ENCODE data around the gene PPFIA4. TPM values are rescaled to one million over a fixed set of nuclear protein-coding genes. Genes with fewer than 3 reads are reported as not detected.

Gene PPFIA4
- polyA plus RNA-seq, 1 donor from 2014 or later = not detected

DNA sequence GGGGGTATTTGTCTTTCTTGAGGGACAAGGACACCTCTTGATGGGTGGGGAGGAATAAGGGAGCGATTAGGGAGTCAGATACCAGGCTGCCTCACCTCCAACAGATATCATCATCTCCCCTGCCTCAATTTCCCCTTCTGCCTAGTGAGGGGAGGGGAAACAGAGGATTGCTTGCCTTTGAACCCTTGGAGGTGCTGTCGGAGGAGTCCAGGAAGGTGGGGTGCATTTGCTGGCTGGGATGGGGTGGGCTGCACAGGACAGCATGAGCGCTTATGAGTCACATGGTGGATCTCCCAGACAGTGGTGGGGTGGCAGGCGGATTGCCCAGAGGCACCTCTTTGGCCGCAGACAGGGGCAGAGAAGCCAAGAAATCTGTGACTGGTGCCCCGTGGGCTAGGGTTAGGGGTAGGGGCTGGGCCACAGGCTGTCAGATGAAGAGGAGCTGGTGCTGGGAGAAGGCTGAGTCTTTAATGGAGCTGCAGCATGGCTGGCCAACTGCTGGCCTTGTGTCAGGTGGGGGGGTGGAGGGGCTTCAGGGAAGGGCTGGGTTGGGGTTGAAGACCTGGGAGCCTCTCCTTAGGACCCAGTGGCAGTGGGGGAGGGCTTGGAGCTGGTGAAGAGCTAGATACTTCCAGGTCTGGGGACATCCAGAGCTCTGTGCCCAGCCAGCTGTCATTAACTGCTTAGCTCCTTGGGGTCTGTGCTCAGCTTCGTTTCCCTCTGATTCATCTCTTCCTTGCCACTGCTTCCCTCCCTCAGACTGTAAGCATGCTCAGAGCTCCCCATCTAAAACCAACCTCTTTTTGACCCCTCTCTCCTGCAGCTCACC, 94.2 kb downstream of the PPFIA4 start:
- Mint-ChIP-seq H3K9me3 (peaks cover 0 to 5% (median 0%) of the 10 kb centered on the region in 3 donors), H3K27ac (no peak overlapping the region), H3K4me3 (no peak overlapping the region), H3K4me1 (no peaks in the 10 kb centered on the region), H3K27me3 (peaks cover 54% of the 10 kb centered on the region), H3K36me3 (no peaks in the 10 kb centered on the region)

DNA sequence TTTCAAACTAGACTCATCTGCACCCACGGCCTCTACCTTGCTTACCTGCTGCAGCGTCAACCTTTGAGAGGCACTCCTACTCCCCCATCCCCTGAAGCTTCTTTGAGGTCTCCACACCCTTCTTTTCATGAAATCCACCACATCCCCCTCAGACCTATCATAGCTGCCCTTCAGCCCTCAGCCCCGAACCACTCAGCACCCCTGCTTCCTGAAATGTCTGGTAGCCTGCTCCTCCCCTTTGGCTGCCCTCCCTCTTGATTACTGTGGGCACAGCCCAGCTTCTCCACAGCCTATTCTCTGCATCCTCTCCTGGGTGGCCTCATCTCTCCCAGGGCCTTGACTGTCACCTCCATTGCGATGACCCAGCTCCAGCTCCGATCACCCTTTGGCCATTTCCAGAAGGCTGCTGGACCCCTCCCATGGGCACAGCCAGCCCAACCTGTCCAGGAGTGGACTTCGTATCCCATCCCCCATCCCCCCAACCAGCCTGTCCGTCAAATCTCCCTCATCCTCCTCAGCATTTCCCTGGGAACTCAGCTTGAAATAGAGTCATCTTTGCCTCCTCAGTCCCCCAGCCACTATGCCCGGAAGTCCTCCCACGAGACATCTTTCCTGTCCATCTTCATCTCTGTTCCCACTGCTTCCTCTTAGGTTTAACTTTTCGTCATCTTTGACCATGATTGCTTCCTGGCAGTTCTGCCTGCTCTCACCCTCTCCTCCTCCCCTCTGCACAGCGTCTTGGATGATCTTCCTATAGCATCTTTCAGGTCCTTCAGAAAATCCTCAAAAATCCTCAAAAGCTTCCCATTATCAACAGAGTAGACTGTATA, 95.1 kb downstream of the PPFIA4 start:
- Mint-ChIP-seq H3K9me3 (peaks cover 0 to 5% (median 0%) of the 10 kb centered on the region in 3 donors), H3K4me1 (peaks cover 0 to 2% (median 0%) of the 10 kb centered on the region in 3 donors), H3K27ac (no peak overlapping the region), H3K36me3 (no peaks in the 10 kb centered on the region), H3K4me3 (no peak overlapping the region), H3K27me3 (peaks cover 58% of the 10 kb centered on the region)

DNA sequence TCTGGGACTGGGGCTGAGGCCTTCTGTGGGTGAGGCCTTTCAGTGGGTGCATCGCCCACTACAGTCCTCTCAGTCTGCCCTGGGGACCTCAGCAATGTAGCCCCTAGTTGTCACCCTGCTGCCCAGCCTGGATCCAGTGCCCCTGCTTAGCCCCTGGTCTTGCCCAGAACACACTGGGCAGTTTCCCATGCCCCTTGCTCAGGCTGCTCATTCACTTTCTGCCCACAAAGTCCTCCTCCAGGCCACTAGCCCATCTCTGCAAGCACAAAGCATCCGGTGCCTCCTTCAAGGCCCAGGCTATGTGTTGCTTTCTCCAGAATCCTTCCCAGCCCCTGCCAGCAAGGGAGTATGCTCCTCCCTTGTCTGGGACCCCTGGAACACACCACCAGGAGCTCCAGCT, 95.9 kb downstream of the PPFIA4 start:
- H3K36me3 Mint-ChIP-seq = no peaks in the 10 kb centered on the region
- H3K4me3 Mint-ChIP-seq = no peak overlapping the region
- H3K27me3 Mint-ChIP-seq = peaks cover 60% of the 10 kb centered on the region
- peaks cover 0 to 5% (median 0%) of the 10 kb centered on the region in 3 donors for H3K9me3 Mint-ChIP-seq
- peaks cover 0 to 3% (median 3%) of the 10 kb centered on the region in 3 donors for H3K4me1 Mint-ChIP-seq
- no peak overlapping the region for H3K27ac Mint-ChIP-seq

DNA sequence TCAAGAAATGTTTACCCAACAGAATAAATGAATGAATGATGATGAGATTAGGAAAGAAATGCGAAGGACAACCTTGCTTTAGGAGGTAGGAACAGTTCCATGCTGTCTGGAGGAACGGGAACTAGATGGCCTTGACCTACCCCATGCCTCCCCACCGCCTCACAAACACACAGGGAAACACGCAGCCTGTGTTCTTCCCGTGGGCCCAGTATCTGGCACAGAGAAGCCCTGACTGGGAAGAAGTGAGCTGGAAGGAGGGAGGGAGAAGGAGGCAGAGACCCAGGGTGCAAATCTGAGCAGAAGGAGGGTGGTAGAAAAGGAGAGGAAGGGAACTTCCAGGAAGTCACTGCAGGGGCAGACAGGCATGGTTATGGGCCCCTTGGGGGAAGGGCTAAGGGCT, 97.7 kb downstream of the PPFIA4 start:
- H3K27ac Mint-ChIP-seq = no peak overlapping the region
- peaks cover 0 to 5% (median 0%) of the 10 kb centered on the region in 3 donors for H3K9me3 Mint-ChIP-seq
- H3K4me1 Mint-ChIP-seq = peaks cover 0 to 6% (median 5%) of the 10 kb centered on the region in 3 donors
- peaks cover 2% of the 10 kb centered on the region for H3K36me3 Mint-ChIP-seq
- H3K27me3 Mint-ChIP-seq = peaks cover 67% of the 10 kb centered on the region
- H3K4me3 Mint-ChIP-seq = no peak overlapping the region

DNA sequence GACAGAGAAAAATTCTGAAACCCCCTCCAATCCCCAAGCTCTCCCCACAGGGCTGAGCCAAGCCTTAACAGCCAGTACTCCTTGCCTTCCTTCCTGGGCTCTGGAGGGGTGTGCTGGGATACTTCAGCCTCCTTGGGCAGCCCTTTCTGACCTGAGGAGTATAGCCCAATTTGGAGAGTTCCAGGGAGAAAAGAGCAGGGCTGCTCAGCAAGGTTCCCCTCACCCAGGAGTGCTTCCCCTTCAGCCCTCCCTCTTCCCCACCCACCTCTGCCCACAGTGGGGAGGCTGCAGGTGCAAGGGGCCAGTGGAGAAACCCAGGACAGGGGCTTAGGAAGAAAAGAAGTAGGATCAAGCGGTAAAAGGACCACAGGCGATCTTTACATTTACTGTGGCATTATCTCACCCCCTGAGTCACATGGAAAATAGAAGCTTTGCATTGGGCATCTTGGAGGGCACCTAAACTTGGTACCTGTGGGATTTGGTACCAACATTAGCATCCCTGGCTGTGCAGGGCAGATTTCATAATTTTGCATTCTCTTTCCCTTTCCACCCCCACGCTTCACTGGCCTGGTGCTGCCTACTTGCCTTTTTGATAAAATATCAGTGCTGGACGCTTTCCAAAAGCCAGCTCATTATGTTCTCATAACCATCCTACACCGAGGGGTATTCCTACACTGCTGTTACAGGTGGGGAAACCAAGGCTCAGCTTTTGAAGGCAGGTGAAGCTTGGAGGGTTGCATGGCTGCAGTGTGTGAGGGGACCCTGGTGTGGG, 98.4 kb downstream of the PPFIA4 start:
- Mint-ChIP-seq H3K4me1 (peaks cover 0 to 7% (median 6%) of the 10 kb centered on the region in 3 donors), H3K36me3 (peaks cover 4% of the 10 kb centered on the region), H3K9me3 (peaks cover 0 to 2% (median 0%) of the 10 kb centered on the region in 3 donors), H3K27ac (no peak overlapping the region), H3K4me3 (no peak overlapping the region), H3K27me3 (peaks cover 64% of the 10 kb centered on the region)

DNA sequence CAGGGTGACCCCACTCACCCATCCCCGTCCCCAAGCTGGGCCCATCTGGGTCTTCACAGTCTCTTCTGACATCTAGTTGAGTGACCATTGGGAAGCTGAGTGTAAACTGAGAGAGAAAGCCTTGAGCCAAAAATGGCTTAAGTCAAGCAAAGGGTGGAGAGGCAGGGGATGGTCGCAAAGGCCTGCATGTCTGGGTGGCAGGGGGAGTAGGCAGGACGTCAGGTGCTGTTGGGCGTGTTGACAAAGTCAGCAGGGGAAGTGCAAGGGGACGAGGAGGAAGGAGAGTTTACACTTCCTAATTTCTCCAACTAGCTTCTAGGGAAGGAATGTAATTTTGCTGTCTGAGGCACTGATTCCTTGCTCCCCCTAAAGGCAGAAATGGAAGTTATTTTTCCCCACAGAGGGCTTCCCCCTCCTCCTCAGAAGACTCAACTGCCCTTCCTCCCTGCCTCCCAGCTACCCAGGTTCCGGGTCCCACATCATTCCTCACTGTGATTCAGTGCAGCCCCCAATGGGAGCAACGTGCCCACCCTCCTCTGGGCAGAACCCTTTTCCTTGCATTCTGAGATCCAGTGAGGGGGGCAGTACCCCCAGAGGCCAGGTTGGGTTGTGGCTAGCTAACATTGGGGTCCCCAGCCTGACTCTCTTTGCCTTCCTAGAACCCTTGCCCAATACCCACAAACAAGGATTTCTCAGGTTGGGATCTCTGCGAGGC, 100.0 kb downstream of the PPFIA4 start:
- no peak overlapping the region for H3K27ac Mint-ChIP-seq
- H3K36me3 Mint-ChIP-seq = peaks cover 4% of the 10 kb centered on the region
- H3K4me3 Mint-ChIP-seq = no peak overlapping the region
- no peaks in the 10 kb centered on the region for H3K9me3 Mint-ChIP-seq
- peaks cover 0 to 7% (median 6%) of the 10 kb centered on the region in 3 donors for H3K4me1 Mint-ChIP-seq
- H3K27me3 Mint-ChIP-seq = peaks cover 52% of the 10 kb centered on the region

DNA sequence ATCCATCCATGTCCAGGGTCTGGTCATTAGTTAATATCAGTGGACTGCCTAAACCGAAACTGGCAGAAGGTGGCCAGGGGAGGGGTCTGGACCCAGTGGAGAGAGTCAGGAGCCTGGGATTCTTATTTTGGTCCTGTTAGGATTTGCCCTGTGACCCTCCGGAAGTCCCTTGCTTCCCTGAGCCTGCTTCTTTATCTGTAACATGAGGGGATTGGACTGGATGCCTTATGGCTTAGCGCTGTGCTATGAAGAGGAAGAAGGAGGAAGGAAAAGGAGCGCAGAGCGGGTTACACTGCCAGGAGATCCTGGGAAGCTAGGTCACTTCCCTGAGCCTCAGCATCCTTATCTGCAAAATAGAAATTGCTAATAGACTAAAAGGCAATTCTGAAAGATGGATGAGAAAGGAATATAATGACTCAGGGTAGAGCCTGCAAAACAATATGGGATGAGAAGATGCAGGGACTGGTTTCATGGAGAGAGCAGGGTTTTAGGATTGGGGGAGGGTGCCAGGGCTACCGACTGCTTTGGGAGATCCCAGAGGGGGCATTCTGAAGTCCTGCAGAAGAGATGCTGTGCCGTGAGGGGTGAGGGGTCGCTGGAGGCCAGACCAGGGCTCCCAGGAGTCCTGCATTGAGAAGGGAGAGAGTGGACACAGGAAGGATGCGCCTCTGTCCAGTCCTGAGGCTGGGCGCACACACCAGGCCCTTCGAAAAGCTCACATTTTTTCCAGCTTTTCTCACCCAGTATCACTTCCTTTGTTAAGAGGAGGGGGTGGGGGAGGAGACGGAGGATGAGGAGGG, 100.8 kb downstream of the PPFIA4 start:
- H3K27me3 Mint-ChIP-seq = peaks cover 50% of the 10 kb centered on the region
- H3K4me3 Mint-ChIP-seq = peak overlapping the region in 1 of 4 donors; percentile 53
- H3K9me3 Mint-ChIP-seq = no peaks in the 10 kb centered on the region
- no peak overlapping the region for H3K27ac Mint-ChIP-seq
- H3K4me1 Mint-ChIP-seq = peaks cover 0 to 7% (median 6%) of the 10 kb centered on the region in 3 donors
- H3K36me3 Mint-ChIP-seq = peaks cover 4% of the 10 kb centered on the region

DNA sequence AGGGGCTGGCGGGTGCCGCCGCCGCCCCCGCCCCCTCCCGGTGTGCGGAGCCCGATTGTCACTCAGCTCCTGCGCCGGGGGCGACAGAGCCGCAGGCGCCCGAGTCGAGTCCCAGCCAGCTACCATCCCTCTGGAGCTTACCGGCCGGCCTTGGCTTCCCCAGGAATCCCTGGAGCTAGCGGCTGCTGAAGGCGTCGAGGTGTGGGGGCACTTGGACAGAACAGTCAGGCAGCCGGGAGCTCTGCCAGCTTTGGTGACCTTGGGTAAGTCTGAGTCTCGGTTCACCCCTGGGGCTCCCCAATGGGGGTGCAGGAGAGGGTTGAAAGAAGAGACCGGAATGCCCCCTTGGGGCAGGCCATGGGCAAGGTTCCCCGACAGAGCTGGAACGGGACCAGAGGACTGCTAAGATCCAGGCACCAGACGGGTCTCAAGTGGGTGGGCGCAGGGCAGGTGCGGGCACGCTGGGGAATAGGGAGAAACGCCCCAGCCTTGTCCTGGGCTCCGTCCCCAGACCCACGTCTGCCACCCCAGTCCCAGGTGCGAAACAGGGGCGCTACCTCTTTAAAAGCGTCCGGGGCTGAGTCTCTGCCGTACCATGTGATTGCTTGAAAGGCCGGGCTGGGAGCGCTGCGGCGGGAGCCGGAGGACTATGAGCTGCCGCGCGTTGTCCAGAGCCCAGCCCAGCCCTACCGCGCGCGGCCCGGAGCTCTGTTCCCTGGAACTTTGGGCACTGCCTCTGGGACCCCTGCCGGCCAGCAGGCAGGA, 101.6 kb downstream of the PPFIA4 start, which contains the start of gene ADORA1:
ADORA1 (plus strand) TSS at position 61 of the 765 bp plus-strand sequence. CDS start 1,116 bp downstream, outside the sequence.
- Mint-ChIP-seq H3K9me3 (no peaks in the 10 kb centered on the region), H3K27me3 (peaks cover 45% of the 10 kb centered on the region), H3K36me3 (peaks cover 4% of the 10 kb centered on the region), H3K4me3 (peak within 1 kb of the TSS in 2 of 4 donors; percentile 53 to 70), H3K4me1 (peaks cover 0 to 7% (median 6%) of the 10 kb centered on the region in 3 donors), H3K27ac (no peak within 1 kb of the TSS)

DNA sequence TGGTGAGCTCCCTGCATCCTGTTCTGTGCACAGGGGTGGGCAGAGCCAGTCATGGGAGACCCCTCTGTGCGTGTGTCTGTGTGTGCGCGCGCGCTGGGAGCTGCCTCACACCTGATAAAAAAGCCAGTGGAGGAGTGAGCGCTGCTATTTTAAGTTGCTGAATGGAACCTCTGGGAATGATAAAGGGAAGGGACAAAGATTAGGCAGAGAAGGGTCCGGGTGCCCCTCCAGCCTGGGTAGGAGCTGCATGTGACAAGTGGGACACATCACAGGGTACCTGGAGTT, 102.1 kb downstream of the PPFIA4 start:
- H3K27ac Mint-ChIP-seq = no peak overlapping the region
- peaks cover 45% of the 10 kb centered on the region for H3K27me3 Mint-ChIP-seq
- H3K9me3 Mint-ChIP-seq = no peaks in the 10 kb centered on the region
- peaks cover 0 to 7% (median 6%) of the 10 kb centered on the region in 3 donors for H3K4me1 Mint-ChIP-seq
- H3K36me3 Mint-ChIP-seq = peaks cover 4% of the 10 kb centered on the region
- no peak overlapping the region for H3K4me3 Mint-ChIP-seq

Other genes with a start within 250 kb of the PPFIA4 start
- gene KDM5B, start 218.1 kb upstream of the PPFIA4 start, polyA plus RNA-seq = 16.5 TPM
- gene PCAT6, start 215.5 kb upstream of the PPFIA4 start, polyA plus RNA-seq = 1.2 TPM
- gene RABIF, start 137.3 kb upstream of the PPFIA4 start, polyA plus RNA-seq = 19.8 TPM
- 15.3 TPM for gene KLHL12, start 99.3 kb upstream of the PPFIA4 start, polyA plus RNA-seq
- 91.5 TPM for gene ADIPOR1, start 68.2 kb upstream of the PPFIA4 start, polyA plus RNA-seq
- gene CYB5R1, start 59.2 kb upstream of the PPFIA4 start, polyA plus RNA-seq = 35.3 TPM
- 46.7 TPM for gene TMEM183A, start 19.1 kb upstream of the PPFIA4 start, polyA plus RNA-seq
- gene MYOG, start 59.5 kb downstream of the PPFIA4 start, polyA plus RNA-seq = not detected
- gene ADORA1, start 101.2 kb downstream of the PPFIA4 start, polyA plus RNA-seq = not detected
- gene MYBPH, start 149.3 kb downstream of the PPFIA4 start, polyA plus RNA-seq = not detected
- not detected for gene CHI3L1, start 160.2 kb downstream of the PPFIA4 start, polyA plus RNA-seq
- 0.75 TPM for gene CHIT1, start 203.2 kb downstream of the PPFIA4 start, polyA plus RNA-seq

Data from IgD-negative memory B cell (primary cell).